NCI-H2081 (cell line): Measurements from ENCODE around the gene ARHGEF25.
A peak's percentile ranks its signal among the peaks of the same experiment; 100 is the strongest.
"Not testable (repeated sequence)": the region's sequence is repeated elsewhere in the genome, so short reads cannot be mapped to it uniquely, and the experiment has no call there.

Experiments
- DNase-seq, 2 experiments: peaks; one replicate each; lab custom pipeline; 2025; lab: John Stamatoyannopoulos, UW

The ARHGEF25 gene

DNA sequence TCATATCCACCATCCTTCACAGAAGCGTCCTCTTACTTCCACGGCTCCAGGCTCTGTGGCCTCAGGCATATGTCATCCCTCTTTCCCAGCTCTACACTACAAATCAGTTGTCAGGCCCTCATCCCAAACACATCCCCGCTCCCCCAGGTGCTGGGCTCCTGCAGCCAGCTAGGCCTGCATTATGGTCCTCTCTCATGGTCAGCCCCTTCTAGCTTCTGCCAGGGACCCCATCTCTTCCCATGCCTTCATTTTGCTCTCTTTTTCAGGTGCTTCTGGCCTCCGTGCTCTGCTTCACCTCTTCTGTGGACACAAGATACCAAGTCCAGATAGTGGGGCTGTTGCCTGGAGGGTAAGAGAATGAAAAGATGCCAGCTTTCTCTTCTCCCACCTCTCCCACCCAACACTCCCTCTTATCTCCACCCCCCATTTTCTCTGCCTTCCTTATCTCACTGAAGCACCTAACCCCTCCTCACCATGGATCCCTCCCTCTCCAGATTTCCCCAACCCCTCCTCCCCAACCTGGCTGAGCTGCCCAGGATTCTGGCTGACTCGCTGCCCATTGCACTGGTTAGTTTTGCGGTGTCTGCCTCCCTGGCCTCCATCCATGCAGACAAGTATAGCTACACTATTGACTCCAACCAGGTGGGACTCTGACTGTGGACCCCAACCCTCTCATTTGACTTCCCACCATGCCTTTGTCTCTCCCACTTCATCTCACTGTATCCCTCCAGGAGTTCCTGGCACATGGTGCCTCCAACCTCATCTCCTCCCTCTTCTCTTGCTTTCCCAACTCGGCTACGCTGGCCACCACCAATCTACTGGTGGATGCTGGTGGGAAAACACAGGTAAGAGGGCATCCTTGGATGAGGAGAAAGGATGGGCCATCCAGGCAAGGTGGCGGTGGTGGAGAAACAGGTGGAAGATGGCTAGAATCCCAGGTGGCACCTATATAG, 11.3 kb downstream of the ARHGEF25 start:
- DNase-seq: no peak

- DNase-seq: no peak
Measured at GRCh38 chr12:57623385-57623784, 12.2 kb downstream of the ARHGEF25 start.

GRCh38 chr12:57623811-57624390, 12.7 kb downstream of the ARHGEF25 start:
- no peak for DNase-seq

DNA sequence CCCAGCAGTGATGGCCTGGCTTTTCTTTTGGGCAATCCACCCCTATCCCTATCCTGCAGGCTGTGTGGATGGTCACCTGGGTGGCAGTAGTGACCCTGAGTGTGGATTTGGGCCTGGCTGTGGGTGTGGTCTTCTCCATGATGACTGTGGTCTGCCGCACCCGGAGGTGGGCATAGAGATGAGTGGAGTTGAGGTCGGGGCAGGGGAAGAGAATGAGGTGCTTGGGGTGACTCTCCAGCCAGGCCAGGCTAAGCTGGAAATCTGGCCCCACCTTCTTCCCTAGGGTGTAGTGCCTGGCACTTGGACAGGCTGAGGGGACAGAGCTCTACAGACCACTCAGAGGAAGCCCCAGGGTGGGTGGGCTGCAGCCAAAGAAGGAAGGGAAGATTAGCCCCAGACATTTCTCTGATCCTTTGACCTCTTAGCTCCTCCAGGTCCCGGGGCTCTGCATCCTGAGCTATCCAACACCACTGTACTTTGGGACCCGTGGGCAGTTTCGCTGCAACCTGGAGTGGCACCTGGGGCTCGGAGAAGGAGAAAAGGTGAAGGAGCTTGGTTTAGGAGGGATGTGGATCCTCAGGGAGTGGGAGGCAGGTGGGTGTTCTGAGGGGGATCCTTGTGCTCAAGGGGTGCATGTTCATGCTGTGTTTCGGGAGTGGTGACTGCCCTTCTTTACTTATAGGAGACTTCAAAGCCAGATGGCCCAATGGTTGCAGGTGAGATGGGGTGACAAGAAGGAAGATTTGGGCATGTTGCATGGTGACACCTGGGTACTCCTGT, 13.4 kb downstream of the ARHGEF25 start:
- DNase-seq: no peak

DNA sequence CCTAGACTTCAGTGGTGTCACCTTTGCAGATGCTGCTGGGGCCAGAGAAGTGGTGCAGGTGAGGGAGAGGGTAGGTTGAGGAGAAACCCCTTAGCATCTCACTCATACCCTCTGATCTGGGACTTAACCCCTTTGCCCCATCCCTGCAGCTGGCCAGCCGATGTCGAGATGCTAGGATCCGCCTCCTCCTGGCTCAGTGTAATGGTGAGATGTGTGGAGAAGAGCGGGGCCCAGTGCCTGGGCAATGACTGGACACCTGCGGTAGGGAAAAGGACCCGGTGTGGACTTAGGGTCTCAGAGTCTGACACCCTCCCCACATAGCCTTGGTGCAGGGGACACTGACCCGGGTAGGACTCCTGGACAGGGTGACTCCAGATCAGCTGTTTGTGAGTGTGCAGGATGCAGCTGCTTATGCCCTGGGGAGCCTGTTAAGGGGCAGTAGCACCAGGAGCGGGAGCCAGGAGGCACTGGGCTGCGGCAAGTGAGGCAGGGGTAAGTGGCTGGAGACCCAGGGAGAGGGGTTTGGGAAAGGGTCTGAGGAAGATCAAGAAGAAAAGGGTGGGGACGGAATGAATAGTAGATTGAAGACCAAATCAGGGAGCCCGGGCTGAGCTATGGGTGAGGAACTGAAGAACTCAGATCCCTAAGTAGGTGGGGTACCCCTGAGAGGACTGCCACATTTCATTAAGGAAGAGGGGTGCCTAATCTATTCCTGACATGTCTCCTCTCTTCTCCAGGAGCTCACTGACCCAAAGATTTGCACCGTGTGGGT, 14.2 kb downstream of the ARHGEF25 start:
- no peak for DNase-seq

GRCh38 chr12:57626111-57626920, 15.1 kb downstream of the ARHGEF25 start:
- DNase-seq: no peak

DNA sequence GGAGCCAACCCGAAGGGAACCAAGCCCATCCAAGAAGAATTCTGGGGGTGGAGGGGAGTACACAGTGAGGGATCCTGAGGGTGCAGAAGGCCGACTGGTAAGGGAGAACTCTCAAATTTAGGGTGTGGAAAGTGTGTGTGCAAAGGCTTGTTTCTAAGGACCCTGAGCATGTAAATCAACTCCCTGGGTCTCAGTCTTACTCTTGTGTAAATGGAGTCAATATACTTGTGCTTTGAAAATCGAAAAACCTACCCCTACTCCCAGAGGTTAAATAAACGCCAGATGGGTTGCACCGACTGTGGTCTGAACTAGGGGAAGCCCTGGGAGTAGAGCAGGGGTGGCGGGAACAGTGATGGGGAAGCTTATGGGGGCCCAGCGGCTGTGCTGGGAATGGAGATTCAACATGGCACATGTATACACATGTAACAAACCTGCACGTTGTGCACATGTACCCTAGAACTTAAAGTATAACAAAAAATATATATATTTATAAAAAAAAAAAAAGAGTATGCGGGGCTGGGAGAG, 15.7 kb downstream of the ARHGEF25 start:
- DNase-seq: no peak

DNA sequence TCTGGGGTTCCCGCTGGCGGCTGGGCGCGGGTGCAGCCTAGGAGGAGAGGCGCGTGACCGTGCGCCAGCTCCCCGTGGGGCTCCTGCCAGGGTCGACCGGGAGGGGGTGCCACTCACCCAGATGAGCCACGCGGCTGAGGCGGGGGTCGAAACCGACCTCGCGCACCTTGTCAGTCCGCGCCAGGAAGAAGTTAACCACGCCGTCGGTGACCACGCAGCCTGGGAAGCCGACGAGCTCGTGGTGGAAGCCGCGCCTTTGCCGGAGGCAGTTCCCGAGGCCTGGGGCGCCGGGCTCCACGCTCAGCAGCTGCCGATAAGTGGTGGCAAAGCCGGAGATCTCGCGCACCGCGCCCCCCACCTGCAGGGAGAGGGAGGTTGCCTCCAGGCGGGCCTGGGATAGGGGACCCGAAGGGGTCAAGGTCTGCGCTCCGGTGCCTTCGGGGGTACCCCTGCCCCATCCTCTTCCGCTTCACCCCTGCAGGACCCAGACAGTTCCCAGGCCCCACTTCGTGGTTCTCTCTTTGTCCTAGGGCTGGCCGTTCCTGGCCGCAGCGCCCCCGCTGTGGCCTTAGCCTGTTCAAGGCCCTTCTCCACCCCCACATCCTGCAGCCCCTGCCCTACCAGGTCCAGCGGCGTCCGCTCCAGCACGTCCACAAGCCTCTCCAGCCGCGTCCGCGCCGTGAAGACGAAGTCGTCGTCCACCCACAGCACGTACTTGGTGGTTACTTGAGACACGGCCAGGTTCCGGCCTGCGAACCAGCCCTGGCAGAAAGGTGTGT, 16.5 kb downstream of the ARHGEF25 start:
- DNase-seq: no peak

DNA sequence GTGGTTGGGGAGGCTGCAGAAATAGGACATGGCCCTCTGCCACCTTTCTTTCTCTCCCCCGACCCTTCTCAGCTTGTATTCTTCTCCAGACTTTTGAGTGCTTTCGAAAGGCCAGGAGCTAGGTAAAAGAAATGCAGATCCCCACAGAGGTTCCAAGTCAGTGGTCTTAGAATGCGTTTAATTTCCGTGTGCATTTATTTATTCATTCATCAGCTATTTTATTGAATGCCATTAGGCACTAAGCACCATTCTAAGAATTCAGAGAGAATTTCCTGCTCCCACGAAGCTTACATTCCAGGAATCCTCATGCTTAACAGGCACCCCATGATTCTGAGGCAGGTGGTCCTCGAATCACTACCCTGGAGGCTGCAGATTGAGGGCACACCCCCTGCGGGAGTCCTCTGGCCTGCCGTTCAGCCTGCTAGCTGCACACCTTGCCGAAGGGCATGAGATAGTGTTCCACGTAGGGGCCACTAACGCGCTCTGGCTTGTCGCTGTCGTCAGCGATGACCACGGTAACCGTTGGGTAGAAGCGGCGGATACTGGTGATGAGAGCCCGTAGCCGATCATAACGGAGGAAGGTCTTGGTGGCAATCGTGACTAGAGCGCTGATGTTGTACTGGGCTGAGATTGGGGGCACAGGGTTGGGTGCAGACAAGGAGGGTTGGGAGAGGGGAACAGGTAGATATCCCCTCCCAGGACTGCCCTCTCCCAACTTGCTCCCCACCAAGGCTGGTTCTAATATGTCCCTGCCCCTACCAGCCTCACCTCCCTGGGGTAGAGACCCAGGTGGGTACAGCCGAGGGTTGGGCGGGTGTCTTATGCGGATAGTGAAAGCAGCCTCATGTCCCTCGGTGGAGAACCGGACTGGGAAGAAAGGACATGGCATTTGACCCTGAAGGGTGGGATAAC, 17.3 kb downstream of the ARHGEF25 start:
- no peak for DNase-seq

- DNase-seq: no peak
Measured at GRCh38 chr12:57629897-57630471, 18.7 kb downstream of the ARHGEF25 start.

GRCh38 chr12:57630891-57631433, 19.7 kb downstream of the ARHGEF25 start:
- no peak for DNase-seq

DNA sequence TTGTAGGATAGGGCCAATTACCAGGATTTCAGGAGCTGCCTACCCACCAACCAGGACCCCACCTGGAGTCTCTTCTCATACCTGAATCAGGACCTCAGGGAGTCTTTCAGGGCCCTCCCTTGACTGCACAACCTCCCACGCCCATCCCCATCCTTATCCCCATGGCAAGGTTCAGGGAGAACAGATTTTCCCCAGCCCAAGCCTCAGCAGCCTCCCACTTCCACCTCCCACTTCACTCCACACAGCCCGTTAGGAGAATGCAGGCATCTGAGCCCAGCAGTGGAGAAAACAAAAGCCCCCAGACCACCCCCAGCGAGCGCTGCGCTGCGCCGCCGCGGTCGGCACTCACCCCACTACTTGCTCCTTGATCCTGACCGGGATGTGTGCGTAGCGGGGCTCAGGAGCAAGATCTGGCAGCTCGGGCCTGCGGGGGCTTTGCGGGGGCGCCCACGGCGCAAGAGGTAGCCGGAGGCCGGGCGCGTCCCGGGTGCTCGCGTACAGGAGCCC, 20.4 kb downstream of the ARHGEF25 start:
- DNase-seq: no peak

GRCh38 chr12:57632073-57632957, 21.1 kb downstream of the ARHGEF25 start:
- DNase-seq: peak in 1 of 2 experiments; percentile 20

DNA sequence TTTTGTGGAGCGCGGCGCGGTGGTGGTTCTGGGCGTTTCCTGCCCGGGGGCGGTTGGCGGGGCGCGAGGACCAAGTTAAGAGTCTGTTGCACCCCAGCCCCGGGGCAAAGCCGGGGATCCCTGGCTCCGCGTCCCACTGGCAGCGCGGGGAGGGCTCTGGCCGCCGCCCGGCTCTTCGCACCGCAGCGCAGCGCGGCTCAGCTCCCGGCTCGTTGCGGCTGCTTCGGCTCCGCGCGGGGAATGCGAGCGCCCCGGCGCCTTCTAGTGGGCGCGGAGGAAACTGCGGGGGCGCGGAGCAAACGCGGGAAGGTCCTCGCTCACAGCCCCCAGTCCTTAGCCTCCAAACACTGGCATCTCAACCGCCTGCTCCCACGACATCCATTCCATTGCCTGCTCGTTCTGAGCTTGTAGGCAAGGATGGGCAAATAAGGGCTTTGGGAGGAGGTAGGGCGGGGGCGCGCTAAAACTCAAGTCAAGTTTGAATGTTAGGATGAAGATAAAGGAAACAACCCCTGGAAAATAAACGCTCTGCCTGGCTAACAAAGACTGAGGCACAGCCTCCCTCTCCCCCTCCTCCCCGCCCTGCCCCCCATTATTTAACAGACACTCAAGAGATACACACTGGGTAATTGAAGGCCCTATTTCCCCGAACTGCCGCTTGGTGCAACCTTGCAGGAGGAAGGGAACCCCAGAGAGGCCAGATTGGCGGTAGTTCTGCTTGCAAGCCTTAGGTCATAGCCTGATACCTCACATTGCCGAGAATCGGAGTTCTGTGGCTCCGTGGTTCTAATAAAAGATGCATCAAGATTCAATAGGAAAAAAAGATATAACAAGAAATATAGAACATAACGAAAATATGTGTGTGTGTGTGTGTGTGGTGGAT, 22.0 kb downstream of the ARHGEF25 start, which contains the start of gene B4GALNT1:
Gene B4GALNT1, minus strand, starts transcription at position 244 of the 883 bp plus-strand sequence. CDS start 1,069 bp downstream, outside the sequence.
- peak; percentile 68 to 81 for DNase-seq

- not testable (repeated sequence) for DNase-seq
Measured at GRCh38 chr12:57636731-57637130, 25.5 kb downstream of the ARHGEF25 start.

GRCh38 chr12:57637364-57637763, 26.1 kb downstream of the ARHGEF25 start:
- no peak for DNase-seq
